Activated CD8-positive, alpha-beta memory T cell treated with anti-CD3 and anti-CD28 coated beads, Interleukin-2, amount 50 U/mL, for 48 hours (primary cell): Measurements from ENCODE around the gene CABCOCO1.
"Not testable (repeated sequence)": the region's sequence is repeated elsewhere in the genome, so short reads cannot be mapped to it uniquely, and the experiment has no call there.

ENCODE experiments used
- DNase-seq: peaks from one replicate; pipeline ENCODE4 v3.0.0-alpha.2; 2020

Gene CABCOCO1

DNA sequence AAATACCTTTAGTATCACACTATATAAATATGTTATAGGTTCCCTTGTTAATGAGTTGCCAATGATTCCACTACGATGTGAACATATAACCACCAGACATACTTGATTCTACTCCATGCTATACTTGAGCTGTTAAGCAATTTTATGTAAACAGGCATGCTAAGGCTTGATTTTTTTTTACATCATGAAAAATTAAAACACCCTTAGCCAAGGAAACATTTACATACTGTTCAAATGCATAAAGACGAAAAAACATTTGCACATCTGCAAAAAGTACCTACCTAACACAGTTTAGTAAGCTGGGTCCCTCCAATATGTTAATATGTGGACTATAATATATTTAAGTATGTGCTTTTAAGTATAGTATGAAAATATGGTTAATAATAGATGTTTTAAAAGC, 9.0 kb upstream of the CABCOCO1 start:
- no peak for DNase-seq

- no peak for DNase-seq
These were observed 7.3 kb upstream of the CABCOCO1 start for GRCh38 chr10:61655335-61655851.

DNA sequence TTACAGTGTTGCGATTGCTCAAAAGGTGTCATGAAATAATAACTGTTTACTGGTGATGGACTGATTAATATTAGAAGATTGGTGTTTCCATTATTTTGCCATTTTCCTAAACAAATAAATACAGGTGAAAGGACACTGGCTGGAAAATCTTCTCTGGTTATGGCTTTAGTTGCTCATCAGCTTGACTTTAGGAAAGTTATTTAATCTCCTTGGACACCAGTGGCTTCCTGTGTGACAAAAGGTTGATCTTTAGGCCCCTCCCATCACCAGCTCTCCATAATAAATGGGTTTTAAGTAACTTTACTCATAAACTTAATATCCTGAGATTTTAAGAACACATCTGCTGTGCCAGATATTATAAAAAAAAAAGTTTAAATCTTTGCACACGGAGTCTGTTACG, 737 bp downstream of the CABCOCO1 start:
- DNase-seq, result no peak

DNA sequence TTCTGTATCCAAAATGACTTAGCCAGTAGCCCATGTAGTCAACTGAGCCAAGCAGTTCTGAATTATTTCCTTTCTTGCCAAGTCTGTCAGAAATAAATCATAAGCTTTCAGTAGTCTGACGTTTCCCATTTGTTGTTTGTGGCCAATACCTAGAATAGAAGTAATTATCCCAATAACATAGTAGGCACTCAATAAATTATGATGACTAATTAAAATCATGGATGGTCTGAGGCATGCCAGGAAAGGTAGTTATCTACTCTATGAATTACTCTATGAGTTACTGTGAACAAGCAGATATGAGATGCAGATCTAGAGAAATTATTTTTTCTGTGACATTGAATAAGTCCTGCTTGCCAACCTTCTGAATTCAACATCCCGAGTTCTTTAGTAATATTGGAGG, 2.3 kb downstream of the CABCOCO1 start:
- DNase-seq, result no peak

GRCh38 chr10:61669161-61669725, 6.5 kb downstream of the CABCOCO1 start:
- no peak for DNase-seq

DNA sequence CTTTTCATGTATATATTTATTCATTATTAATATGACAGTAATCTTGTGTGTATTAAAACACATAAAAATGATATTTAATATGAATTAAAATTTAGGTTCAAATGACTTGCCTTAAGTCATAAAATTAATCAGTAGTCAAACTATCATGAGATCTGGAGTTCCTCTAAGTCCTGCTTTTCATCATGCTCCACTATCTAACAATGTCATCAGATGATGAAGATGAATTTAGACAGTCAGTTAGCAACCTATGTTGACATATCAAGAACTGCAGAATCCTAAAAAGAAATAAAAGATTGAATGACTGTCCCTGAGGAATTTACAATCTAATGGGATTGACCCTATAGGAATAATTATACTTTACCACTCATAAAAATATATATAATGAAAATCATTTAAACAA, 7.1 kb downstream of the CABCOCO1 start:
- no peak for DNase-seq

DNA sequence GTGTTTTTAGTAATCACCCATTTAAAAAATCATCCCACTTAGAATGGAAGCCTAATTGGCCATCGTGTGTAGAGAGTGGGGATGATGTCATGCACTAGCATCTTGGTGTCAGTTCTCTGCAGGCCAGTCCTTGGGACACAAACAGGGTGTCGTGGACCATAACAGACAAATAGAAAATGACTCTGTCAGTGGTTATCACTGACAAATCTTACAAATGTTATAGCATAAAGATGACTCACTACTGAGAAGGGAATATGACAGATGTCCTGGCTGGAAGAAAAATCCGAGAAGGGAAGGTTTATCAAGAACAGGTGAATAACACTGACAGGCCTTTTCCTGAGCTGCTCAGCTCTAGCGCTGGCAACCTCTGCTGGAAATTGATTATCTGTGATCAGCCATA, 10.6 kb downstream of the CABCOCO1 start:
- DNase-seq, result no peak

DNA sequence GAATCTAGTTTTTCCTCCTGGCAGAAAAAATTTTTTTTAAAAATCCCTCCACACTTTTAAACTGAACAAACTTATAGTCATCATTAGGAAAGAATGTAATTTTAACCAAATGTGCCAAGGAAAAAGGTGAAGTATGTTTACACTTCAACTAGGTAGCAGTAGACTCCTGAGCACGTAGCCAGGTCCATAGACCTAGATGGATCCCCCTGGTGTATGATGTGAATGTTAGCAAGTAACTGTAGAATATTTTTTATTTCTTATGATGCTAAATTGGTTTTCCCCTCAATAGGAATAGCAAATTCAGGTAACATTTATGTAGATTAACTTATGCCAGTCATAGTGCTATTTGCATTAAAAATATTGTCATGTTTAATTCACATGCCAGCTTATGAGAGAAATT, 19.6 kb downstream of the CABCOCO1 start:
- DNase-seq, result no peak

- DNase-seq, result no peak
These were observed 20.6 kb downstream of the CABCOCO1 start for GRCh38 chr10:61683319-61683718.

DNA sequence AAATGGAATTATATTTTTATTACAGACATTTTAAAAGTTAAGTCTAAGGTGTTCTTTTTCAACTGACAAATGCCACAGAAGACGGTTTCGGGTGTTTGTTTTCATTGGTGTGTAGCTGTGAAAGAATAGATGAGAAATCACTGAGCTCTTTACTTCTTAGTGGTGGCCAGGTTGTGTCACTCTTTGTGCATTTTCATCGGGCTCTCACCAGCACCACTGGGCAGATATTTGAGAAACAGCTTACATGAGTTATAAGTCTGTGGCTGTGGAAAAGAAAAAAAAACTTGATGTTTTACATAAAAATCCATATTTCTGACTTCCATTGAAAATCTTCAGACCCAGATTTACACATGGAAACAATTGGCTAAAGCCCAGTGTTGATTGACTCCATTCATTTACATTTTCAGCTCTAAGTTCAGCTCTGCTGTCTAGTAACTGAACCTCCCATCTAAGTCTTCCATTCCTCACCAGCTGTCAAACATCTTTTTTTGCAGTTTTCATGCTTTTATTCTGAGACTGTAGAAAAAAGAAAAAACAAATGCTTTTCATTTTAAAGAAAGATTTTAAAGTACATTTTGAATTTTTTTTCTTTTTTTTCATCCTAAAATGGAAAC, 22.3 kb downstream of the CABCOCO1 start:
- no peak for DNase-seq

GRCh38 chr10:61688551-61689308, 26.0 kb downstream of the CABCOCO1 start:
- no peak for DNase-seq

DNA sequence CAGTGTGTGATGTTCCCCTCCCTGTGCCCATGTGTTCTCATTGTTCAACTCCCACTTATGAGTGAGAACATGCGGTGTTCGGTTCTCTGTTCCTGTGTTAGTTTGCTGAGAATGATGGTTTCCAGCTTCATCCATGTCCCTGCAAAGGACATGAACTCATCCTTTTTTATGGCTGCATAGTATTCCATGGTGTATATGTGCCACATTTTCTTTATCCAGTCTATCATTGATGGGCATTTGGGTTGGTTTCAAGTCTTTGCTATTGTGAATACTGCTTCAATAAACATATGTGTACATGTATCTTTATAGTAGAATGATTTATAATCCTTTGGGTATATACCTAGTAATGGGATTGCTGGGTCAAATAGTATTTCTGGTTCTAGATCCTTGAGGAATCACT, 28.9 kb downstream of the CABCOCO1 start:
- DNase-seq, result not testable (repeated sequence)

DNA sequence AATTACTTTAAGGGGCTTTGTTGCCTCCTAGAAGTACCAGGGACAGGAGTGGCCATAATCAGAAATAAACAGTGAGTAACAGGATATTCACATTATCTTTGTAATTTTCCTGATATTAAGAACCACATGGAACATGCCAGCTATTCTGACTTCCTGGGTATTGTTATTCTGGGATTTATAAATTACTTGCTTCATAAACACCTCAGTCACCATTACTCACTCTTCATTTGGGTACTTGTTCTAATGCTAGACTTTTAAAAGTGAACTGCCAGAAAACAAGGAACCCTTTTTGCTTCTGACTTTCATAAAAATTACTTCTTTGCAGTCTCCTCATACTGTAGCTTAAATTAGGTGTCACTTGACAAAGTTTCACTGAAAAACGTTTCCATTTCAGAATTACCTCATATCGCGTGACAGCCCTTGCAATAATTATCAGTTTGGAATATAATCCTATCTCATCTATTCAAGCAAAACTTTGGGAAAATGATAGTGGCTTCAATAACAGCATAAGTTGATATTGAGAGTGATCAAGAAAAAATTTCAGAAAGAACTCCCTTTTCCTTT, 29.8 kb downstream of the CABCOCO1 start:
- DNase-seq, result no peak

DNA sequence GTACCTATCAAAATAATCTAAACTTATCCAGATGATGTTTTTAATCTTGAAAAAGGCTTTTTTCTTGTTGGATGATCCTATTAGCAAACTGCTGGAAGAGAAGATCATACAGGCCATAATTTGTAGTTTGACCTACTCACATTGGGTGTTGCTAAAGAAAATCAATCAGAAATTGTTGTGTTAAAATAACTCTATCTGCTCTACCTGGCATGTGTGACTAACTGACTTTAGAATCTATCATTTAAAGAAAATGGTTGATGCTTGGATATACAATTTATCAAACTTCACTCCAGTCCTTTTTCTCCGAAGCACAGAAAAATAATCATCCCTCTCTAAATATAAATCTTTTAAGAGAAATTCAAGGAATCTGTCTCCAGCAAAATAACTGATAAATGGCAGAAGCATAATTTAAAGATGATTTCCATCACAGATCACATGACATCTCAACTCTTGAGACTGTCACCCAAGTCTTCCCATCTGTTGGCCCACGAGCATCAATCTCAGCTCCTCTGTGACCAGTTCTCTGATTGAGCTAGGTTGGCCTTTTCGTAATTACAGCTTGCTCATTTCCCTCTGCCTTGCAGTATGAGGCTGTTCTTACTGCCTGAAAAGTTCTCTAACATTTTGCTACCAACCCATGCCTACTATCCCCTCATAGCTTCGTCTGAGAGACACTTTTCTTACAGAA, 36.4 kb downstream of the CABCOCO1 start:
- no peak for DNase-seq

DNA sequence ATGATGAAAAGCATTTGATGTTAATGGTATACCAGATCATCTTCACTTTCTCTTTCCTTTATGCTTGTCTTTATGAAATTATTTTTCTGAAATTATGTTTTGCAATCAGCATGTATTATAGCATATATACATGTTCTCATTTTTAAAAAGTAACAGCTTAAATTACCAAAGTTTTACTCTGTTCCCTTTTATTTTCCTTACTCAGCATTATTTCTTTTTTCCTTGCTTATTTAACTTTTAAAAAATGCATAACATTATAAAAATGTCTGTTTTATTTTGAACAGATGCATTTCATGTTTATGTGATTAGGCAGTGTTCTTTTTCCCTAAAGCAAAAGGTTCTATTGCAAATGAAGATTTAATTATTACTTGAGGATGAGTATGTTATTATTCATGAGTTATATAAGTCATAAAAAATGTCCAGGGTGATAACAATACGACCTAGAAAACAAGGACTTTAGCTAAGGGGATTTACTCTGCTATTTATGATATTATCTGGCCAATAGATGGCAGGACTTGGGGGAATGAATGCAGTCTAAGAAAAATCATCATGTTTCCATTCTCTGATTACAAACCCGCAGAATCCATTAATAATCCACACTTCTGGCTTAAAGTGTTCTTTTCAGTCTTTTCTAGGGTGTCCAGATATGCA, 38.5 kb downstream of the CABCOCO1 start:
- DNase-seq, result no peak

DNA sequence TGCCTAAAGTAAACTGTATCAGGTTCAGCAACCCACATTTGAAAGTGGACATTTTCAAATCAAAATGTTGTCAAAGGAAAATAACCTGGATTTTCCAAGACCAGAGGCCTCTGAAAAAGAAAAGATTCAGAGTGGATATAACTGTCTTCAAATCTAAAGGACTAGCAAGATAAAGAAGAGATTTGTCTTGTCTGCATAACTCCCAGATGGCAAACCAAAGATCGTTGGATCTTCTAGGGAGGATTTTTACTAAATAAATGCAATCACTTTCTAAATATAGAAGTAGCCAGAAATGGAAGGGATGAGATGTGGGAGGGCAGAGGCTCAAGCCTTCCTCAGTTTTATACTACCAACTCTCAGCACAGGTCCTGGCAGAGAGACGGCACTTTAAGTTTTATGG, 39.0 kb downstream of the CABCOCO1 start:
- no peak for DNase-seq

GRCh38 chr10:61702584-61702983, 39.9 kb downstream of the CABCOCO1 start:
- DNase-seq, result no peak

DNA sequence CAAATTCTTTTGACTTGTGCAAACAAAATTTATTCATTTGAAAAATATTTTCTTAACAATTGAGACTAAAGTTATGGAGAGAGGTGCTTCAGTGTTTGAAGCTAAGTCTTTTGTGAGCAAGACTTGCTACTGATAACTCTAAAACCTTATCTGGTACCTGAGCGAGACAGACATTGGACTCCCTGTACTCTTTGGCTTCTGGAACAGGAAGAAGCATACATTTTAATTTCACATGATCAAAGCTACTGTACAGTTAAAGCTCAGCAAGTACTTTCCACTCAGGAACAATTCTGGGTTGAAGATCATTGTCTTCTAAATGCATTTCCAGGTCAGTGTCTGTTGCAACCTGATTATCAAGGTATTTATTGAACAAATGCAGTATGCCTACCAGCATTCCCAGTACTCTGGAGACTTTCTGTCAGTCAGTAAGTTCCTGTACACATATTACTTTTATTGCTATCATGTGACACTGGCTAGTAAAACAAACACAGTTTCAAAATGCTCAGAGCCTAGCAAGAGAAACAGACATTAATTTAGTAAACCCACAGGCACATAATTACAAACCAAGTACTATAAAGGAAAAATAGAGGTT, 42.4 kb downstream of the CABCOCO1 start:
- no peak for DNase-seq

DNA sequence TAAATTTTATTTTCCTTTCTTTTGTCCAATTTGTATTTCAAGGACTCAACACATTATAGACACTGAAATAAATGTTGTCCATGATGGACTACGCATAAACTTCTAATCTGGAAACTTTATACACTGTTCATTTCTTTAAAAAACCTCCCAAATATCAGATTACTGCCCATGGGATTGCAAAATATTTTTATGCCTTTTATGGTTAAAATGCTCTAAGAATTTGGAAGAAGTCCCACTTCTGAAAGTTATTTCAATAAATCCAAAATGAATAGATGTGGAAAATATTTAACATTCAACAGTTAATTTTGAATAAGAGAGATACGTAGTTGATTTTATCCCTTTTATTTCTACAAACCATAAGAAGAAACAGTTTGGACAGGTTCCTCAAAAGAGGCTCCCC, 46.1 kb downstream of the CABCOCO1 start:
- no peak for DNase-seq

GRCh38 chr10:61712105-61712504, 49.4 kb downstream of the CABCOCO1 start:
- DNase-seq, result not testable (repeated sequence)

DNA sequence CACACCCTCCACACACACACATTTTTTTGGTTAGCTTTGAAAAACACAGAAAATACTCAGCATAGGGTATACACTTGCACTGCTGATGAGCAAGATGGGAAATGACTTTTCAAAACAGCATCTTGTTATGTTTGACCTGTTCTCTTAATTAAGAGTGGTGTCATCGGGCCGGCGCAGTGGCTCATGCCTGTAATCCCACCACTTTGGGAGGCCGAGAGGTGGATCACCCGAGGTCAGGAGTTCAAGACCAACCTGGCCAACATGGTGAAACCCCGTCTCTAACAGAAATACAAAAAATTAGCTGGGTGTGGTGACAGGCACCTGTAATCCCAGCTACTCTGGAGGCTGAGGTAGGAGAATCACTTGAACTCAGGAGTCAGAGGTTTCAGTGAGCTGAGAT, 56.7 kb downstream of the CABCOCO1 start:
- not testable (repeated sequence) for DNase-seq

GRCh38 chr10:61719906-61720305, 57.2 kb downstream of the CABCOCO1 start:
- no peak for DNase-seq
